ENCODE measurements around the gene RGL4.

Gene RGL4

DNA sequence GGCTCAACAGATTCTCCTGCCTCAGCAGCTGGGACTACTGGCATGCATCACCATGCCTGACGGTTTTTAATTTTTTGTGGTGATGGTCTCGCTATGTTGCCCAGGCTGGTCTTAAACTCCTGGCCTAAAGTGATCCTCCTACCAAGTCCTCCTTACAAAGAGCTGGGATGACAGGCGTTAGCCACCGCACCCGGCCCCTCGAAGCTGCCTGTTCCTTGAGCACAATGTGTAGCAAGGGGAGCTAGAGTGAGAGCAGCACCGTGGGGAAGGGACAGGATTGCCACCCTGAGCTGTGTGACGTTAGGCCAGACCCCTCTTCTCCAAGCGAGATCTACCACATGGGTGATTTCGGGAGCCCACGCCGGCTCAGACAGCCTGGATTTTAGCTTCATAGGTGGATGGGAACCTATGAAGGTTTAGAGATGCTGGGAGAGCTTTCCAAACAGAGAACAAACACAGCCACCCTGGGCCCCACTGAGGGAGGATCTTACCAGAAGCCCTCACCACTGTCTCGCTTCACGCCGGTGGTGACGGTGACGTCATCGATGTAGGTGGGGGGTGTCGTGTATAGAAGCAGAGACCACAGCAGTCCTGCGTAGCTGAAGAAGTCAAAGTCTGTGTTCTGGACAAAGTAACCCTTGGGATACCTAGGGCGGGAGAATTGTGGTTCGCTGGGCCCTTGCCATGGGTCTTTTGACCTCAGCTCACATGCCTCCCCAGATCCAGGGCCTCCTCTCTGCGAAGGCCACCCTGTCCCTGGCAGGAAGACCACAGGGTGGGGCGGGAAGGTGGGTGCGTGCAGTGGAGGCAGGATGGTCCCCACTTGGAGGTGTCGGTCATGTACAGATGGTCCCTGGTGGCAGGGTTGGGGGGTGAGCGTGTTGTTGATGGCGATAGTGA, 23.1 kb downstream of the RGL4 start:
- TF ChIP-seq, protein P1, sequence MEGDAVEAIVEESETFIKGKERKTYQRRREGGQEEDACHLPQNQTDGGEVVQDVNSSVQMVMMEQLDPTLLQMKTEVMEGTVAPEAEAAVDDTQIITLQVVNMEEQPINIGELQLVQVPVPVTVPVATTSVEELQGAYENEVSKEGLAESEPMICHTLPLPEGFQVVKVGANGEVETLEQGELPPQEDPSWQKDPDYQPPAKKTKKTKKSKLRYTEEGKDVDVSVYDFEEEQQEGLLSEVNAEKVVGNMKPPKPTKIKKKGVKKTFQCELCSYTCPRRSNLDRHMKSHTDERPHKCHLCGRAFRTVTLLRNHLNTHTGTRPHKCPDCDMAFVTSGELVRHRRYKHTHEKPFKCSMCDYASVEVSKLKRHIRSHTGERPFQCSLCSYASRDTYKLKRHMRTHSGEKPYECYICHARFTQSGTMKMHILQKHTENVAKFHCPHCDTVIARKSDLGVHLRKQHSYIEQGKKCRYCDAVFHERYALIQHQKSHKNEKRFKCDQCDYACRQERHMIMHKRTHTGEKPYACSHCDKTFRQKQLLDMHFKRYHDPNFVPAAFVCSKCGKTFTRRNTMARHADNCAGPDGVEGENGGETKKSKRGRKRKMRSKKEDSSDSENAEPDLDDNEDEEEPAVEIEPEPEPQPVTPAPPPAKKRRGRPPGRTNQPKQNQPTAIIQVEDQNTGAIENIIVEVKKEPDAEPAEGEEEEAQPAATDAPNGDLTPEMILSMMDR (IDR thresholded peaks at IDR 0.05; ENCODE audit: control insufficient read depth, insufficient read depth, low read depth, low read length, missing control alignments) = no peak
- no peak overlapping the region for H3K4me3 ChIP-seq (ENCODE audit: control insufficient read depth, low read depth, low read length)
- no peak for DNase-seq (ENCODE audit: low read depth)

DNA sequence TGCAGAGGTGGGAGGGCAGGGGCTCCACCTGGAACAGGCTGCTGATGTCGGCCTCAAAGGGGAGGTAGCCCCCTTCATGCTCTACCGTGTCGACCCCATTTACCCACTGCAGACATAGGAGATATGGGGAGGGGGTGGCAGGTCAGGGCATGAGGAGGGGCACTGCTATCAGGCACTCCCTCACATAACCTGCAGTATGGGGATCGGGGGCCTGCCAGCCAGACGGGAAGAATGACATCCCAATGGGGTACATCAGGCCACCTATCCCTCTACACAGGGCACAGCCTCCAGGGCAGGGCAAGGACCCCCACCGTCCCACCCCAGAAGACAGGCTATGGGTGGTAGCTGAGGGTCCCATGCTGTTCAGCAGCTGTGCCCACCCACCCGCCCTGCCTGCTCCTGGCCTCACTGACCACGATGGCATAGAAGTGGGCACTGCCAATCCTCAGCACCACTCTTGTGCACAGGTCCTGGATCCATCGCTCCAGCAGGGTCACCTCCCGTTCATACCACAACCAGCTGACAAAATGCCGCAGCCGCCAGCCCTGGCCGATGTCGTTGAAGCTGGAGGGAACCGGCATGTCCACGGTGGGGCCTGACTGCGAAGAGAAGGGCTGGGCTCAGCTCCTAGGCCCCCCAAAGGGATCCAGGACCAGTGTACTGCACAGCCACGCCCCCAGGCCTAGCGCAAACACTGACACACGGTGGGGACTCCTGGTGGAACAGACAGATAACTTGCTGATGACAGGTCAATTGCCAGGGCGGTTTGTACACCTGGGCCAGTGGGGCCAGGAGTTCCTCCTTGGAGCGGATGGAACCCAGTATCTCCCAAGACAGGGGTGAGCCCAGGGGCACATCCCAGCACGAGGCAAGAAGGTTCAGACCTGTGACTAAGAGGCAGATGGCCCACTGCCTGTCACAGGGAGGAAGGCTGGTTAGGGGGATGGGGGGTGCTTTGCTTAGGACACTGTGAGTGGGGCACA, 24.1 kb downstream of the RGL4 start:
- H3K4me3 ChIP-seq (ENCODE audit: control insufficient read depth, low read depth, low read length) = no peak overlapping the region
- DNase-seq (ENCODE audit: low read depth) = no peak
- TF ChIP-seq, protein P1 (IDR thresholded peaks at IDR 0.05; ENCODE audit: control insufficient read depth, insufficient read depth, low read depth, low read length, missing control alignments) = no peak

DNA sequence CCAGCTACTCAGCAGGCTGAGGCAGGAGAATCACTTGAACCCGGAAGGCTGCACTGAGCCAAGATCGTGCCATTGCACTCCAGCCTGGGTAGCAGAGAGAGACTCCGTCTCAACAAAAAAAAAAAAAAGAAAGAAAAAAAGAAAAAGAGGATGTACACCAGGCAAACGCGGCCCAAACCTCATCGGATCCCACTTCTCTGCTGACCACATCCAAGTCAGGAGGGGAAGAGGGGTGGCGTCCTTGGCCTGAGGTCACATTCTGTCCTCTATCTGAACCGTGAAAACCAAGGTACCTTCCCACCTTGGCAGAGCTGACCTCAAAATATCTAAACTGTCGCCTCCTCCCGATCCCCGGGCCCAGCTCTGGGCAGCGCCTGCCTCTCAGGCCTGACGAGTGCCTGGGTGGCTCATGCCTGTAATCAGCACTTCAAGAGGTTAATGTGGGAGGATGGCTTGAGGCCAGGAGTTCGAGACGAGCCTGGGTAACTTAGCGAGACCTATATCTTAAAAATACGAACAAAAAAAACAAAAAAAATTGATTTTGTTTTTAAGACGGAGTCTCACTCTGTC, 25.1 kb downstream of the RGL4 start:
- DNase-seq (ENCODE audit: low read depth) = no peak
- peak overlapping the region; percentile 83; the same call in 1 of the 2 replicates for H3K4me3 ChIP-seq (ENCODE audit: control insufficient read depth, low read depth, low read length)
- TF ChIP-seq, protein P1 (IDR thresholded peaks at IDR 0.05; ENCODE audit: control insufficient read depth, insufficient read depth, low read depth, low read length, missing control alignments) = no peak

DNA sequence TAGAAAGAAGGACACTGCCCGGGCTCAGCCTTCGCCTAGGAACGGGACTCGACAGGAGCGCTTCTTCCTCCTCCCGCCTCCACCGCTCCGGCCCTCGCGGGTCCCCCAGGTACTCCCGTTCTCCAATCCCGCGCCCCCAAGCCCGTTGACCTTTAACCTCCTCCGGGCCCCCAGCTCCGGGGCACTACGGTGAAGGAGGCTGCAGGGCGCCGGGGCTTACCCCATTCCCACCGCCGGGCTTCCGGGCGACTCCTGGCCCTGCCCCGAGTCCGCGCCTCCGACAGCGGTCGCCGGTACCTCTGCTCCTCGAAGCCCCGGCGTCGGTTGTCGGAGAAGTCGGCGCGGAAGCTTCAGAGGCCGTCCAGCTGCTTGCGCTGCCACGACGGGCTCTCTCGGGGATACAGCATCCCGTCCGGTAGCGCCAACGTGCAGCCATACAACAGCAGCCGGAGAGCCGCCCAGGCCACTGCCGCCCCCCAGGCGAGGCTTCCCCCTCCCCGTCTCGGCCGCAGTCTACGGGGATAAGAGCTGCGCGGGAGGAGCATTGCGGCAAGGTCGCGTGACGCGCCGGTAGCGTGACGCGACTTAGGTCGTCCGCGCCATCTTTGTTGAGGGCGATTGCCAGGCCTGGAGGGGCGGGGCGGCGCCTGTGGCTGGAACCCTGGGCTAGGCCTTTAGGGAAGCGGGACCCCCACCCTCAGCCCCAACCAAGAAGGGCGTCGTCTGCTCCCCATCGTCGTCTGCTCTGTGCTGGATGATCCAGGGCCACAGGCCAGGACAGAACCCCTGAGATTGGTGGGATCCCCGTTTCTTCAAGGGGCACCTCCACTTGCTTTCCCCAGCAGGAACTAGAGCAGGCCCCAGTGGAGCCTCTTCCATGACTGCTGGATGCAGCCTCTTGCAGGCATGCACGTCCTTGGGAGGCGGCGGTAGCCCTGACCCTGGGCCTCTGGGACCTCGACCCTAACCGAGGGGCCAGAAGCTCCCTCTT, 26.3 kb downstream of the RGL4 start:
- peak overlapping the region; percentile 83 for H3K4me3 ChIP-seq (ENCODE audit: control insufficient read depth, low read depth, low read length)
- DNase-seq (ENCODE audit: low read depth) = peak; percentile 24
- TF ChIP-seq, protein P1 (IDR thresholded peaks at IDR 0.05; ENCODE audit: control insufficient read depth, insufficient read depth, low read depth, low read length, missing control alignments) = no peak

DNA sequence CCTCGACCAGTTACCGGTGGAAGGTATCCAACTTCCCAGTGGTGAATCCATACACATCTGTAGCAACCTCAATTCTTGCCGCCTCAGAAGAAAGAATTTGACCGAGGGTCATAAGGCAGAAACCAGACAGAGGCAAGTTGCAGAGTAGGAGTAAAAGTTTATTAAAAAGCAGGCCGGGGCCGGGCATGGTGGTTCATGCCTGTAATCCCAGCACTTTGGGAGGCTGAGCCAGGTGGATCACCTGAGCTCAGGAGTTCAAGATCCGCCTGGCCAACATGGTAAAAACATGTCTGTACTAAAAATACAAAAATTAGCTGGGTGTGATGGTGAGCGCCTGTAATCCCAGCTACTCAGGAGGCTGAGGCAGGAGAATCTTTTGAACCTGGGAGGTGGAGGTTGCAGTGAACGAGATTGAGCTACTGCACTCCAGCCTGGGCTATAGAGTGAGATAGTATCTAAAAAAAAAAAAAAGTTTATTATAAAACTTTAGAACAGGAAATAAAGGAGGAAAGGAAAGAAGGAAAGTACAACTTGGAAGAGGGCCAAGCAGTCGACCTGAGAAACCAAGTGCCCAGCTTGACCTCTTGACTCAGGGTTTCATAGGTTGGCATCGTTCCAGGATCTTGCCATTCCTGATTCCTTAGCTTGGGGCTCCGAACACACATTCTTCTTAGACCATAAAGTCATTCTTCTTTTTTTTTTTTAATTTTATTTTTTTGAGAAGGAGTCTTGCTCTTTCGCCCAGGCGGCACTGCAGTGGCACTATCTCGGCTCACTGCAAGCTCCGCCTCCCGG, 27.8 kb downstream of the RGL4 start:
- TF ChIP-seq, protein P1 (IDR thresholded peaks at IDR 0.05; ENCODE audit: control insufficient read depth, insufficient read depth, low read depth, low read length, missing control alignments) = no peak
- no peak for DNase-seq (ENCODE audit: low read depth)
- H3K4me3 ChIP-seq (ENCODE audit: control insufficient read depth, low read depth, low read length) = no peak overlapping the region

All from AG09309 (cell line).